ENCODE data around the gene PGAP1.

PGAP1 gene, protein sequence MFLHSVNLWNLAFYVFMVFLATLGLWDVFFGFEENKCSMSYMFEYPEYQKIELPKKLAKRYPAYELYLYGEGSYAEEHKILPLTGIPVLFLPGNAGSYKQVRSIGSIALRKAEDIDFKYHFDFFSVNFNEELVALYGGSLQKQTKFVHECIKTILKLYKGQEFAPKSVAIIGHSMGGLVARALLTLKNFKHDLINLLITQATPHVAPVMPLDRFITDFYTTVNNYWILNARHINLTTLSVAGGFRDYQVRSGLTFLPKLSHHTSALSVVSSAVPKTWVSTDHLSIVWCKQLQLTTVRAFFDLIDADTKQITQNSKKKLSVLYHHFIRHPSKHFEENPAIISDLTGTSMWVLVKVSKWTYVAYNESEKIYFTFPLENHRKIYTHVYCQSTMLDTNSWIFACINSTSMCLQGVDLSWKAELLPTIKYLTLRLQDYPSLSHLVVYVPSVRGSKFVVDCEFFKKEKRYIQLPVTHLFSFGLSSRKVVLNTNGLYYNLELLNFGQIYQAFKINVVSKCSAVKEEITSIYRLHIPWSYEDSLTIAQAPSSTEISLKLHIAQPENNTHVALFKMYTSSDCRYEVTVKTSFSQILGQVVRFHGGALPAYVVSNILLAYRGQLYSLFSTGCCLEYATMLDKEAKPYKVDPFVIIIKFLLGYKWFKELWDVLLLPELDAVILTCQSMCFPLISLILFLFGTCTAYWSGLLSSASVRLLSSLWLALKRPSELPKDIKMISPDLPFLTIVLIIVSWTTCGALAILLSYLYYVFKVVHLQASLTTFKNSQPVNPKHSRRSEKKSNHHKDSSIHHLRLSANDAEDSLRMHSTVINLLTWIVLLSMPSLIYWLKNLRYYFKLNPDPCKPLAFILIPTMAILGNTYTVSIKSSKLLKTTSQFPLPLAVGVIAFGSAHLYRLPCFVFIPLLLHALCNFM

DNA sequence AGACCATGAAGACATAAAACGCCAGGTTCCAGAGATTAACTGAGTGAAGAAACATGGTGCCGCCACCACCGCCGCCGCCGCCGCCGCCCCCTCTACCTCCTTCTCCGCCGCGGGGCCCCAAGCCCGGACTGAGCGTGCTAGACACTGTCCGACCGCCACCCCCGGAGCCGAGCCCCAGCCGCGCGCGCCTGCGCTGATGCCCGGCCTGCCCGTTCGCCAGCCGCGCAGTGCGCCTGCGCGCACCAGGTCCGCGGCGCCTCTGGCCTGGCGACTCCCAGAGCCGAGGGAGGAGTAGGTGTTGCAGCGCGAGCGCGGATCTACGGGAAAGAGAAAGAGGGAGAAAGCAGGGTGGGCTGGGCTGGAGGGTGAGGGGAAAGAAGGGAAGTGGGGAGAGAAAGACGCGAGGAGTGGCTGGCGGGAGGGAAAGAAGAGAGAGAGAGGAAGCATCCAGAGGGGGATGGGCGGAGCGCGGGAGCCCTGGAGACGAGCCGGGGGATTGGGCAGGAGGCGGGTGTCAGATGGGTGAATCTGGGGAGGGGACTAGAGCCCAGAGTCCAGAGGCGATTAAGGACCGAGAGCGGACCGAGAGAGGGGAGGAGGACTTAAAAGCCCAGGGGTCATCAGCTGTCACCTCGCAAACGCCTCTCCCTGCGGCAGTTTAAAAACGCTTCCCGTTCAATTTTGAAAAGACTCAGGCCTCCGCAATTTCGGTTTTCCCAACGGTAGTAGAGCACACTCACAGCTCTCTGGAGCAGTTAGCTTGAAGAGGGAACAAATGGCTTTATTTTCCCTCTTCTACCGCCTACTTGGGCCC, at the start of gene PGAP1:
PGAP1 (minus strand) TSS at position 146 of the 814 bp plus-strand sequence; CDS start at position 55, 91 bp downstream.
- peak; percentile 89 to 91 for DNase-seq

DNA sequence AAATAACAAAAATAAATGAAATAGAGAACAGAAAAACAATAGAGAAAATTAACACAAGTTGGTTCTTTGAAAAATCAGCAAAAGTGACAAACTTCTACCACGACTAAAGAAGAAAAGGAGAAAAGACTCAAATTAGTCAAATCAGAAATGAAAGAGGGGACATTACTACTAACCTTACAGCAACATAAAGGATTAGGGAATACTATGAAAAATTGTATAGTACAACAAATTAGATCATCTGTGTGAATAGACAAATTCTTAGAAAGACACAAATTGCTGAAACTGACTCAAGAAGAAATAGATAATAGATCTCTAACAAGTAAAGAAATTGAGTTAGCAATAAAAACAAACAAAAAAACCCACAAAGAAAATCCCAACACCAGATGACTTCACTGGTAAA, 48.5 kb upstream of the PGAP1 start:
- no peak for DNase-seq

- peak in 1 of 2 experiments; percentile 11 for DNase-seq
Observed at GRCh38 chr2:196971574-196972279, 45.2 kb upstream of the PGAP1 start.

- DNase-seq: no peak
Observed at GRCh38 chr2:196970099-196970498, 43.6 kb upstream of the PGAP1 start.

DNA sequence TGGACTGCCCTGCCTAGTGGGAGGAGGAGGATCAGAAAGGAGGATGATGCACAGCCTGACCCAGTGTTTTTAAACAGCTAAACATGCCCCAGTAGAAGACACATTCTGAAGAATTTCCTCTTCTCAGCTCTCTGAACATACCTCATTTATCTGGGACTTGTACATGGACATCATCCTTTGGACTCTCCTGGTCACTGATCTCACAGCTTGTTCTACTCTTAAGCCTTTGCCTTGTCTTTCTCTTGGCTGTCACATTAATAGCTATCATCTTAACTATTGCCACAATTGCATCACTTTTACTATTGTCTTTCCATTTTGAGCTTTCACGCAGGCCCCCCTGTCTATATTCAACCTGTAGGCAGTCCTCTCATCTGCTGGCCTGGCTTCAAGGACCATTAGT, 42.0 kb upstream of the PGAP1 start:
- no peak for DNase-seq

GRCh38 chr2:196967775-196968174, 41.3 kb upstream of the PGAP1 start:
- no peak for DNase-seq

GRCh38 chr2:196967116-196967515, 40.6 kb upstream of the PGAP1 start:
- DNase-seq: no peak

DNA sequence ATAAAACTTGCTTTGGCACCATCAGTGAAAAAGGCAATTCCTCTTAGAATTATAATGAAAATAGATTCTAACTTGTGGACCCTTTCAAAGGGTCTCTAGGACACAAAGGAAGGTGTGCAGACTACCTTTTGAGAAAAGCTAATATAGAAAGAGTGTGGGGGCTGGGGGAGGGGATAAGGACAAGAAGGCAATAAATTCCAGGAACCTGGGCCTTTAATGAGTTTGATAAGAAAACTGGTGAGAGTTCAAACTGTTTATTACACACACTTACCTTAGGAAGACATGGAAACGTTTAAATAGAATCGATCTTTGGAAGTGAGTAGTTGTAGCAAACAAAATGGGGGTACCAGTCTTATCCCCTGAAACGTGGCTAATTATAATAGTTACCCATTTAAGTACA, 39.6 kb upstream of the PGAP1 start:
- DNase-seq: no peak

- DNase-seq: no peak
Observed at GRCh38 chr2:196965651-196966050, 39.1 kb upstream of the PGAP1 start.

DNA sequence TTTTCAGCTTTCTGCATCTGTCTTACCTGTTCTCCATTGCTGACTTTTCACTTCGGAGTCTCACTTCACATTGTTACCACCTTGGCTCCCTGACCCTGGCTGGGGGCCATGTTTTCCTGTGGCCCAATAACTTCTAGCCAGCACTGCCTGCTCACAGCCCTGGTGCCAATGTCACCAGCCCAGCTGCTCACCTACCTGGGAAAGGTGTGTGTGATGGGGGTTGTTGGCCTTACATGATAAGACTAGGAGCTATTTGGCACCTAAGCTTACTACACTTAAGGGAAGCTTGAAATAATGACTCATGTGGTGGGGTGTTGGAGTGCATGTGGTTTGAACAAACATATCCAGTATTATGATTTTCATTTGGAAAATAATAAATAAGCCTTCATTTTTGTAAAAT, 37.5 kb upstream of the PGAP1 start:
- DNase-seq: no peak

DNA sequence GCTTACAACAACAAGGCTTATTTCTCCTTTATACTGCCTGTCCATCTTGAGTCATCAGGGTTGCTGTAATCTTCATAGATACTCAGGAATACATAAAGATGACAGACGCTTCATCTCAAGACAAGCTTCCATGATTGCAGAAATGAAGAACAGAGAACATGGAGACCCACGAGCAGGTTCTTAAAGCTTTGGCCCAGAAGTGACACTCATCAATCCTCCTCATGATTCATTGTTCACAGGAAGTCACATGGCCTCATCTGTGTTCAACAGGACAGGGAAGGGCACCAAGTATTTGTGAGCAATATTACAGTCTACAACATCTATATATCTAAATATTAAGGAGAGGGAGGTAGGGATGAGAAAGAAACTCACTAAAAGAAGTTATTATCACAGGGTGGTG, 36.5 kb upstream of the PGAP1 start:
- DNase-seq: no peak

- DNase-seq: no peak
Observed at GRCh38 chr2:196962325-196962724, 35.8 kb upstream of the PGAP1 start.

- DNase-seq: no peak
Observed at GRCh38 chr2:196961889-196962288, 35.4 kb upstream of the PGAP1 start.

DNA sequence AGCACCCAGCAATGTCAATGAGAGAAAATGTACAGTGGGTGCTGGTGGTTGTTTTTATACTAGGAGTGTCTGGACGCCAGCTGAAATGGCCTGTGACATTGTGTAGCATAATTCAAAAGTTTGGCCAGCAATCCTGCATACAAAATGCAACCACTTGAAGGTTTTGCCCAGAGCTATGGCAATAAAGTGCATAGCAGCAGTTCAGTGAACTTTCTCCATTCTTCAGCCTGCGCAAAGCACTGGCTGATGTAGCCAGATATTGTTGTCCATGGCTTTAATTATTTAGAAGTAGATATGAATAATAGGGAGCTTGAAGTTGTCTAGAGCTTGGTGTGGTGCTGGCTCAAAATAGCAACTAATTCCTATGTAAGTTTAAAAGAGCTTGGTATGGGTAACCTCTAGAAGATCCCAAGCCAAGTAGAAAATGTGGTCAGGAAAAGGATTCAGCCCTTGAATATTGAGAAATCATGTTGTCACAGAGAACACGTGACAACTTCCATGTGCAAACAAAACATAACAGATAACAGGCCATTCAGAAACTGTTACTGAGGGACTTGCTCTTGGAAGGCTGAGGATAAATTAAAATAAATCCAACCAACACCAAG, 33.3 kb upstream of the PGAP1 start:
- DNase-seq: no peak

- DNase-seq: no peak
Observed at GRCh38 chr2:196959281-196959680, 32.8 kb upstream of the PGAP1 start.

DNA sequence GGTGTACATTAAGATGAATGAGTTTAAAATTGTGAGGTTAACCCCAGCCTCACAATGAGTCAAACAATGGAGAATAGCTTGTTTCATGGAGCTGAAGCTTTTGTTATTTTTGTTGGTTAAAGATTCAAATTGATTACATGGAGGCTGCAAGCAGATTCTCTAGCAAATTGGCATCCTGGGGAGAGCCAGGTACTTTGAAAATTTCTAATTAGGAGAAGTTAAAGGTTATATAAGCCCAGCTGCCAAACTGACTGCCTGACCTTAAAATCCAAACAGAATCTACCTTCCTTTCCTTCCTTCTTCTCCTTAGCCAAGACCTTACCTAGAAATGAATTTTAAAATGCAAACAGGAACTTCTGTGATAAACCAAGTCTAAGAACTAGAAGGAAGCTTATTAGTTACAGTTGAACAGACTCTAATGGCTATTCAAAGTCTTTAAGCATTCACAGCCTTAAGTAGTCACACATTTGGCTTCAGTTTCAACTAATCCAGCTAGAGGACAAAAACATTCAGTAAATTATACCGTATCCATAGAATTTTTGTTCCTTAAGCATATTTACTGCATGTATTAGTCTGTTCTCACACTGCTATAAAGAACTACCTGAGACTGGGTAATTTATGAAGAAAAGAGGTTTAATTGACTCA, 31.5 kb upstream of the PGAP1 start:
- no peak for DNase-seq

DNA sequence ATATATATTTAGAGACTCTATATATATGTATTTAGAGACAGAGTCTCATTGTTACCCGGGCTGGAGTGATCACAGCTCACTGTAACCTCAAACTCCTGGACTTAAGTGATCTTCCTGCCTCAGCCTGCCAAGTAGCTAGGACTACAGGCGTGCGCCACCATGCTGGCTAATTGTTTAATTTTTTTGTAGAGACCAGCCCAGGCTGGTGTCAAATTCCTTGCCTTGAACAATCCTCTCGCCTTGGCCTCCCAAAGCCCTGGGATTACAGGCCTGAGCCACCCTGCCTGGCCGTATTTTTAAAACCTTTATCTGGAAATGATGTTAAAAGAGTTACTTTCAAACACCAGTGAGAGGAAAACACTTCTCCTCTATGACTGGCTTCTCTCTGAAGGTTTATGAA, 30.9 kb upstream of the PGAP1 start:
- no peak for DNase-seq

GRCh38 chr2:196956069-196956468, 29.6 kb upstream of the PGAP1 start:
- no peak for DNase-seq

- no peak for DNase-seq
Observed at GRCh38 chr2:196955036-196955435, 28.5 kb upstream of the PGAP1 start.

GRCh38 chr2:196954001-196954400, 27.5 kb upstream of the PGAP1 start:
- DNase-seq: no peak

- no peak for DNase-seq
Observed at GRCh38 chr2:196952936-196953335, 26.4 kb upstream of the PGAP1 start.

Data from activated CD4-positive, alpha-beta T cell treated with anti-CD3 and anti-CD28 coated beads, Interleukin-2, amount 50 U/mL, for 48 hours (primary cell).